GM19467 (cell line): Measurements from ENCODE around the gene CYP26B1.

ENCODE experiments used
- ATAC-seq: cut with Tn5 transposase; IDR thresholded peaks from one replicate; pipeline ENCODE4 v1.9.1; 2021; ENCODE audit warnings: mild to moderate bottlenecking, moderate library complexity; ENCODE audit not compliant: unreplicated experiment

Gene CYP26B1

DNA sequence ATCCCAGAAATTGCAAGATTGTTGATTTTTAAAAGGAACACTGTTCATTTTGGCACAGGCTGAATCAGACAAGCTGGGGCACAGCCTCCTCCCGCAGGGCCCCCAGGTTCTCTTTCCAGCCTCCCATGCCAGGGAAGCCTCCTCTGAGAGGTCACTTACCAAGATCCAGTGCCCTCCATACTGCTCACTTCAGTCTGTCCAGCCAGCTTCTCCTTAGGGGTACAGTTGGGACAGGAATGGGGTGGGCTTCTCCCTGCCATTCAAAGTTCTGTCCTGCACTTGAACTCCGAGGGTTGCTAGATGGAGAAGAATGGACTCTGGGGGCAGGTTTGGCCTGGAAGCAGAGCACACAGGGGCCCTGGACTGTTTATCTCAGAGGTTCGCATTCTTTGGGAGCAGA lies 7.5 kb upstream of the CYP26B1 start:
- ATAC-seq: no peak

DNA sequence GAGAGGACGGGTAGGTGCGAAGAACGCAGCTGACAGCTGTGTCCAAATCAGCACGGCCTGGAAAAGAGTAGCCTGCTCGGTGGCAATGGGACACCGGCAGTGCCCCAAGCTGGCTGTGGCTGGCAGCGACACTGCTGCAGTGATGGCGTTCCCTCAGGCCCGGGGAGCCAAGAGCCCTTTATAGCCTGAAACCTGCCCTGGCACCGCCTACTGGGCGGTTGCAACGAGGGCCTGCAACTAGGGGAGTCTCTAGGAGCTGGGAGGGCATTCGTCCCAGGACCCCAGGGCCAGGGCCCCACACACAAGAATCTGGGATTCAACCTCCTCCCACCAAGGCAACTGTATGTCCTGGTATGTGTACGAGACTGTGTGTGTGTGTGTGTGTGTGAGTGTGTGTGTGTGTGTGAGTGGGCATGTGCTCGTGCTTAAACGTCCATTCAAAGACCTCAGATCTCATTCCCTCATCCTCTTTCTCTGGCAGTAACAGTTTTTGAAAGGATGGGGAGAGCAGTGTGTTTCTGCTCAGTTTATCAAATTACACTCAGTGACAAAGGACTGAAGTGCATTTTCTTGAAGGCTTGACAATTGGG lies 6.8 kb upstream of the CYP26B1 start:
- no peak for ATAC-seq

DNA sequence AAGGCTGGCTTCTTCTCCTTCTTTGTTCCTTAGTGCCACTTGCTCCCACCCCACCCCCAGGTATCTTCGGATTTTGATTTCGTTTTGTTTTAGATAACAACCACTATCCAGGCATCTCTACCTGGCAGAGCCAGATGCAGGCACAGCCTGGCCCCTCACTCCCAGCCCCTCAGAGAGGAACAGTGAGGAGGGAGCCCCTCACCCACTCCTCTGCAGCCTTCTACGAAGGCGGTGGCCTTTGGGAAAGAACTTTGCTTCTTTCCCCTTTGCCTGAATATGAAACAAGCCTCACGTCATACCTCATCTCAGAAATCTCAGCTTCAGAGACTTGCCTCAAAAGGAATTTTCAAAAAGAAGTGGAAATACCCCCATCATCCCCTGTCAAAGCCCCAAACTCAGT lies 6.3 kb upstream of the CYP26B1 start:
- no peak for ATAC-seq

DNA sequence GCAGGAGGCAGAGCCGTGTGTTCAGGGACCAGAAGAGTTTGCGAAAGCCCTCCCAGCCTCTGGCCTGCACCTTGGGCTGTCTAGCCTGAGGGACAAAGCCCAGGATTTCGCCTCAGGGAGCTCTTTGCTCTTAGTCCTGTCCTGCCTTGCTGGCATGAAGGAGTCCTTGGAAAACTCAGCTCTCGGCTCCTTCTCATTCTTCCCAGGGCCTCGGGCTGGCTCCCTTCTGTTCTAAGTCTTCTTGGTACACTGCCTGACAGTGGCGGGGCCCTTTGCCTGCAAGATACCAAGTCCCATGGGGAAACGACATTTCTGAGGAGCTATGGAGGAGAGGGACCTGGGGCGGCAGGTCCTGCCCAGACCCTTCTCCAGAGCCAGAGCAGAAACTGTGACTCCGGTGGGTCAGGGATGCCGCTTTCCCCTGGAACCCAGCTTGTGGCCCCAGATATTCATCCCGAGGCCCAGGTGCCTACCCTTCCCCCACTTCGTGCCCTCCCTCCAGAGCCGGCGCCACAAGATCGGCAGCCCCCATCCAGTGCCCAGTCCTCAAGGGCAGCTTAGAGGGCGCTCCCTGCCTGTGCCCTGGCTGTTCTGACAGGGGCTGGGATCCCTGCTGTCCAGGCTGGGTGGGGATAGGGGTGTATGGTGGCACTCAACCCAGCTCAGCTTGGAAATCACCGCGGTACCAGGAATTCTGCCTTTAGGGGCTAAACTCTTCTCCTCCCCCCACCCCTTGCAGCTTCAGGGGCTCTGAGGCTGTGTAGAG lies 5.5 kb upstream of the CYP26B1 start:
- ATAC-seq: no peak

DNA sequence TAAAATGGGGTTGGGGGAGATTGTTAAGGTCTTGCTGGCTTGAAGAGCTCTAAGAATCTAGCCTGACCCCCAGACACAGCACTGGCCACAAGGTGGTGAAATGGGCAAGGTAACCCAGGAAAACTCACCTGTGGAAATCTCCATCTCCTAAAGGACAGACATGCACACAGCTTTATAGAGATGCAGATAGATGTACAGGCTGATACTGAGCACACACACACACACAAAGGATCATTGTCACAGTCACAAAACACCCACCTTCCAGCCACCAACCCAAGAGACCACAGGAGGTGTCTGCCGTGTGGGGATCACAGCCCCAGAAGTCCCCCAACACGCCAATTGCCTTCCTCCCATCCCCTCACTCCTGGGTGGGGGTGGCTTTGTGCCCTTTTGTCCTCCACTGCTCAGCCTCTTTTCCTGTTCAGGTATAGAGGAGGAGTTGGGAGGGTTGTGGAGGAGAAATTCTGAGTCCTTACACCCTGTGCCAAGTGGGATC lies 3.2 kb upstream of the CYP26B1 start:
- ATAC-seq: no peak

DNA sequence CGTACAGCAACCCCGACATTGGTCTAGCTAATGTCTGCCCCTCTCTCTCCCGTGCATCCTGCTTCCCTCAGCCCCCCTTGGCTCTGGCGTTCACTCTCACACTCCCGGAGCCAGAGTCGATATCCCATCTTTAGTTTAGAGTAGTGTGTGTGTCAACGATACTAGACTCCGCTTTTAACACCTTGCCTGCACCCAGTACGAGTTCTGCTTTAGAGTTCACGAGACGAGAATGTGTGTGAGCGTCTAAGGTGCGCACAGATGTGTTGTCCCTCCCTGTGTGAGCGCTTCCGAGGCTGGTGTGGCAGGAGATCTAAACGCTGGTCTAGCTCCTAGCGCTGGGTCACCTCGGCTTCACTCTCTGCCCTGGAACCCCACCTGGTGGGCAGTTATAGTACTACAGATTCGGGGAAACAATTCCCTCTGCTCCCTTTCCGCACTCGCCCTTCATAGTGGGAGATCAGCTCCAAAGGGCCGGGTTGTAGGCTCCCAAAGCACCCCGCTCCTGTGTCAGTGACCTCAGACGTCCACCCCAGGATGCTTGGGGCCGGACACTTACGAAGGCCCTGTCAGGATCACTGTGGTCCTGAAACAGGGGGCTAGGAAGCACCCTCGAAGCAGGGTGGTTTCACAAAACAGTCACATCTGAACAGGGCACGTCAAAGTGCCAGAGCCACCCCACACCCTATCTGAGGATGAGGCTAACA lies 2.6 kb upstream of the CYP26B1 start:
- no peak for ATAC-seq

DNA sequence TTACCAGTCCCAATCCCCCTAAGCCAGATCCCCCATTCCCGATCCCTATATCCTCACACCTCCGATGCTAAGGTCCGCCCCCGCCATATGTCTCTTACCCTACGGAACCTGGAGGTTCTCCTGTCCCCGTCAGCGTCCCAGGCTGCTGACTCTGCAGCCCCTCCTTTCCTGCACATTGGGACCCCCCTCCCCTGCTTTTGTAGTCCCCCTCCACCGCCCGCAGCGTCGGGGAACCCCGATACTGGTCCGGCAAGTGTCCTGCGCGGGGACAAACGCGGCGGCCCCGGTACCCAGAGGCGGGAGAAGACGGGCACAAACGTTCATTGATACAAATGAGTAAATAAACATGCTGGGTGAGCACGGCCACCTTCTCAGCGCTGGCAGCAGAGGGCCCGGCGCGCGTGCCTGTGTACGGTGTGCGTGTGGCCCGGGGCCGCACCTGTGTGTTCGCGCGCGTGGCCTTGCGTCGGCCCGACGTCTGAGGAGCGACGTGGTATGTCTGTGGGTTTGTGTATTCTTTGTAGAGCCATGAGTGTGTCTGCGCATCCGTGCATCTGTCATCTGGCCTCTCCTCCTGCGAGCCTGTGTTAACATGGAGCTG lies 2.0 kb upstream of the CYP26B1 start:
- no peak for ATAC-seq

DNA sequence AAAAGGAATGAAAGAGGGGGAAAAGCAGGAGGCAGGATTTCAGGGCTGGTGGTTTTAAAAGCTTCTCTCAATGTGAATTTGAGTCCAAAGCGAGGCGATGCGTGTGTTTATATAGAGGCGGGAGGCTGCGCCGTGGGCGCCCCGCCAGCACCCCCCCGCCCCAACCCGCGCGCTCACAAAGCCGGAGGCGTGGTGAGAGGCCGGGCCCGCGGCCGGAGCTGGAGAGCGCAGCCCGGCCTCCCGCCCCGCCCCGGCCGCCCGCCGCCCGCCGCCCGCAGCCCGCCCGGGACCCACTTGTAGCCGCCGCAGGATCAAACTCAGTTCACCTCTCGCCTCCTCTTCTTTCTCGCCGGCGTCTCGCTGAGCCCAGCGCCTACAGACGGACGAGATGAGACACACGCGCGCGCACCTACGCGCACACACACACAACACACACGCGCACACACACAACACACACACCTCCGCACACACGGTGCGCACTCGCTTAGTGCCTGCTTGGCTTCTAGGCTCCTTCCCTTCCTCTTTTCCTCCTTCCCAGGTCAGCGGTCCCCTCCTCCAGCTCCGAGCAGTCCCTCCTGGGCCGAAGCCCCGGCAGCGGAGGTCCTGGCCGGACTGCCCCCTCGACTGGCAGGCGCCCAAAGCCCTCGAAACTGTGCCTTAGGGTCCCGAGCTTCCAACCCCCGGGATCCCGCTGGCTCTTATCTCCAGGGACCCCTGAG lies 1.3 kb upstream of the CYP26B1 start:
- ATAC-seq: no peak

DNA sequence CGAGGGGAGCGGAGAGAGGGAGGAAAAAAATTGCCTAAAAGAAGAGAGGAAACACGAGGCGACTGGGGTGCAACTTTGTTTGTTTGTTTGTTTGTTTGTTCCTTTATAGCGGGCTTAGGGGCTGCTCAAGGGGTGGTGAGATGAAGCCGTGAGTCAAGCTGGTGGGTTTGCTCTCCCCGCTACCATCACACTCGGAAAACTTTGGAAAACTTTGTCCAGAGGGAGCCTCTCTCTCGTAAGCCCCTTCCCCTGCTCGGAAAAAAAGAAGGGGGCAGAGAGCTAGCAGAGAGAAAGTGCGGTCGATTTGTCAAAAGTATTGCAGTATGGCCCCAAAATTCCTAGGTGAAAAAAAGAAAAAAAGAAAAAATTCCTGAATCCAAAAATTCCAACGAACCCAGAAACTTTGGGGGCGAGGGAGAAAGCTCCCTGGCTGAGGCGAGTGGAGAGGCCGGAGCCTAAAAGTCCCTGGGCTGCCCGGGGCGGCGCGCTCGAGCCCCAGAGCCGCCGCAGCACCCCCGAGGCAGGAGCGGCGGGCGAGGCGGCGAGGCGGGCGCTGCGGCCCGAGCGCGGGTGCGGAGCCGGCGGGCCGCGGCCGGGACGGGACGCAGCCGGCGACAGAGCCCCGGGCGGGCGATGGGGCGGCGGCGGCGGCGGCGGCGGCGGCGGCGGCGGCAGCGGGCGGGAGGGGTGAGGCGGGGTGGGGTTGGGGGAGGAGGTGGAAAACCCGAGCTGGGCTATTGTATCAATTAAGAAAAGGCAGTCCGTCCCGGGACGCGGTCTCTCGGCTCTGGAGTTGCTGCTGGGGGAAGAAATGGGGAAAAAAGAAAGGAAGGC lies 558 bp upstream of the CYP26B1 start:
- no peak for ATAC-seq

DNA sequence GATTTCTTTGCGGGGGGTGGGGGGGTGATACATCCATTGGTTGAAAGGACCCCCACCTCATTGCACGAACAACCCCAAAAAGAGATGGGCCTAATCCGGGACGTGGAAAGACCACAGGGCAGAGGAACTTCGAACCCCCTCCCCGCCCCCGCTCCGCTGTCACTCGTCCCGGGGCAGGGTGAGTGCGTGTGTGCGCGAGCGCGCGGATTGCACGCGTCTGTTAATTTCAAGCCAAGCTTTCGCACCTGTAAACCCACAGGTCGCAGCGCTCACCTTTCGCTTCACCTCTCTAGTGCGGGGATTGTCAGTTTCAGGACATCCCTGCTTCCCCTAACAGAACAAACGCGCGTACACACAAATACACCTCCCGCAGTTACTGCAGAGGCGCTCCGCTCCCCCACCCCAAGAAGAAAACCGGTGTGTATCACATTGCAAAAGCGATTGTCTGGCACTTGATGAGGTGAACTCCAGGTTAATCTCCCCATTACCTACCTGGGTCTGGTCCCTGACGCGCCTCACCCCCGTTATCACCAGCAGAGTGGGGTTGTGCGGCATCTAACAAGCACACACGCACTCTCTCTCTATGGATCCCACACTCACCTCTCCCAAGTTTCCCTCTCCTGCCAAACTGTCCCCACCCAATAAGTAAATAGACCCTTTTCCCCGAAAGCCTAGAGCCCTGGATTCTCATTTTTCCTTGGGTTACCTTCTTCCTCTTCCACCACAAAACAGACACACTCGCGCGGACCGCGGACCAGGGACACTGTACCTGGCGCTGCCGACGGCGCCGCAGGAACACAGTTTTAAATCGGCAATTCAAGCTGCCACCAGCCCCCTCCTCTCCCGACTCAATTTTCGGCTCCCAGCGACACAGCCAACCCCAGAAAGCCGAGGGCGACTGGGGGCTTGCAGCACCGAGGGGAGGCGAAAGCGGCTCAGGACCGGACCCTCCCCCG lies 1.0 kb downstream of the CYP26B1 start:
- no peak for ATAC-seq

DNA sequence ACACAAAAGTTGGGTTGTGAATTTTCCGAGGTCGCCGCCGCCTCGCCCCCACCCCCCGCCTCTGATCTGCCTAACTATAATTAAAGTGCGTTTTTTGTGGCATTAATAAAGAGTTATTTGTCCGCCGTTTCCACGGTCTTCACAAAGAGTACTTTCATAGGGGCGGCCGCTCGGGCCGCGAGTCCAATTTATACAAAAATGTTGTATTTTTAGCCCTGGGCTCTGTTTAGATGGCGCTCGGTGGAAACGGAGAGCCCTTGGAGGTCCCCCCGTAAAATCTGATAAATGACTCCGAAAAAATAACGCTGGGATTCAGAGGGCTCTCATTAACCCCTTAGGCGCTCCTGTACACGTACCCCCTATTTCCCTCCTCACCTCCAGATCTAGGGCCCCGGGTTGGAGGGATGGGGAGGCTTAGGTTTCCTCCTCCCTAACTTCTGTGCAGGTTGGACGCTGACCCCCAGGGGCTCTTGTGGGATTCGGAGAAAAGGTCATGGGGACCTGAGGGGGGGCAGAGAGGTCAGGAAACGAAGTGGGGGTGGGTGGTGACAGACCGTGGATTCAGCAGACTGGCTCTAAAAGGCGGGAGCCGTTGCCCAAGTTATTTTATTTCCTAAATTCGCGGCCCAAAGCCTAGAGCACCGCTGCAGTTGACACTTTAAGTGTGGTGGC lies 1.9 kb downstream of the CYP26B1 start:
- no peak for ATAC-seq

DNA sequence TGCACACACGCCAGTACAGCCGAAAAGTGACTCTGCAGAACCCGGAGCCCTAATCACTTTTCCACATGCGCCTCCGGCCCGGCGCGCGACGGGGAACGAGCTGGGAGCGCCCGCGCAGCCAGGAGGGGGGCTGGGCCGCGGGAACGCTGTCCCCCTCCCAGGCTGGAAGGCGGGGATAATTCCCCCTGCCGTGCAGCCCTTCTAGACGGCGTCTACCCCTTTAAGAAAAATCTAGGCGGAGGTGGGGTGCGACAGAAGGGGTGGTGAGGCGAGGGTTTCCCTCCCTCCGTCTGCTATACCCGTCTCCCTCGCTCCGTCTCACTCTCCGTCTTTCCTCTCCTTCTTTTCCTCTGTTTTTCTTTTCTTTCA lies 2.4 kb downstream of the CYP26B1 start:
- ATAC-seq: no peak

DNA sequence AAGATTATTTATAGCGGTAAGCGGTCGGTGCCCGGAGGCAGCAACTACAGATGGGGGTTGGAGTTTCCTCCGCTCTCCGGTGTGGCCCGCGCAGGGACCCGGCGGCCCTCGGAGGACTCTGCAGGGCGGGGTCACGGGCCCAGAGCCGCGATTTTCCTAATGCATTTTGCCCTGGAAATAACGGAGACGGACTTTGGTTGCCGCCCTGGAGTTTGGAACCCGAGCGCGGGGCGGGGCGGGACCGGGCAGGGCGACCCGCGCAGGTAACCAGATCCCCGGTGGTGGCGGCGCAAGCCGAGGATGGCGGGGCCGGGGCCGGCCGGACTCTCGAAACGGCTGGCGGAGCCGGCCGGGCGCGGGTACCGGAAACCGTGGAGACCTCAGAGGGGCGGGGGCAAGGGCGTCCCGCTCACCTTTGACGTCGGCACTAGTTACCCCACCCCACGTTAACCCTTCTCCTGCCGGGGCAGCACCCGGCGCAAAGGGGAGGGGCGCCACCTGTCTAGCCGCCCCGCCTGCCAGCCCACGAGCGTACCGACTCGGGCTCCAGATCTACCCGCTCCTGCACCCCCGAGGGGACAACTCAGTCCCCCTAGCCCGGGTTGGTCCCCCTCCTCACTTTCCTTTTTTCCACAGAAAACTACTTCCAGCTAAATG lies 2.9 kb downstream of the CYP26B1 start:
- no peak for ATAC-seq

DNA sequence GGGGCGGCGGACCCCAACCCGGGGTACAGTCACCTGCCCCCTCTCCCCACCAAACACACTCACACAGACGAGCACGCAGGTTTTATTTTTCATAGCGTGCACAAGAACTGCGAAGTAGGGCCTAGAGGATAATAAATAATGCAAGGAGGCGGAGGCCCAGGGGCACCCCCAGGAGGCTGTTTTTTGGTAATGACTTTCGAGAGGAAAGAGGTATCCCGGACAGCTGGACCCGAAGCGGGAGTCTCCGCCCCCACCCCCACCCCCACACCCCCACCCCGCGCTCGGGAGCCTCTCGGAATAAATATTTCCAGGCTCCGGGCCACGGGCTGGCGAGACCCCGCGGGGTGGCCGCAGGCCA lies 3.4 kb downstream of the CYP26B1 start:
- no peak for ATAC-seq

DNA sequence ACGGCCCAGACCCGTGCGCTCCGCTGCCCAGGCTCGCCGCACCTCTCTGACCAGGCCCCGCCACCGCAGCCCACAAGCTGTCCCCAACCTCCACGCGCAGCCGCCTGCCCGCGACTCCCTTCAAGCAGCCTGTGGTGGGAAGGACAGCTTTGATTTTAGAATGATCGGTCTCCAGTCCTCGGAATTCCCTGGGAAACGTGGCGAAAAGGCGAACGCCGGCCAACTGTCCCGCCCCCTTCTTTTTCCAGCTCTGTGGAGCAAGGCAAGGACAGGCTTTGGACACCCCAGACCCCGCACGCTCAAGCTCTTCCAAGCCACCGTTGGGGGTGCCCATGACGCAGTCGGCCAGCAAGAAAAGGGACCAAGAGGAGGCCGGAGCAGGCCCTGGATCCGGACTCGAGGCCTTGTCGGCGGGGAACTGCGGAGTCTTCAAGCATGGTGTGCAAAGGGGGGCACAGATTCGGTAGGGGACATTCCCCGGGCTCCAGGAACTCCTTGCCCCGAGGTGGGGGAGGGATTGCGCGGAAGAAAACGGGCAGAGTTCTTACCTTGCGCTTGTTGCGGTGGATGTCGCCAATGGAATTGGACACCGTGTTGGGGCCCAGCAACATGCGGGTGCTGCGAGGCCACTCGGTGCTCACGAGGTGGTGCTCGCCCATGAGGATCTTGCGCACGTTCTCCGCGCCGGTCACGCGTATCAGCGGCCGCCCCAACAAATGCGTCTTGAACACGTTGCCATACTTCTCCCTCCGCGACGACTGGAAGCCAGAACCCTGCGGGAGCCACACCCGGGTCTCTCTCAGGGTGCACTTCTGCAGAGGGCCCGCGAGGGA lies 4.0 kb downstream of the CYP26B1 start:
- no peak for ATAC-seq

DNA sequence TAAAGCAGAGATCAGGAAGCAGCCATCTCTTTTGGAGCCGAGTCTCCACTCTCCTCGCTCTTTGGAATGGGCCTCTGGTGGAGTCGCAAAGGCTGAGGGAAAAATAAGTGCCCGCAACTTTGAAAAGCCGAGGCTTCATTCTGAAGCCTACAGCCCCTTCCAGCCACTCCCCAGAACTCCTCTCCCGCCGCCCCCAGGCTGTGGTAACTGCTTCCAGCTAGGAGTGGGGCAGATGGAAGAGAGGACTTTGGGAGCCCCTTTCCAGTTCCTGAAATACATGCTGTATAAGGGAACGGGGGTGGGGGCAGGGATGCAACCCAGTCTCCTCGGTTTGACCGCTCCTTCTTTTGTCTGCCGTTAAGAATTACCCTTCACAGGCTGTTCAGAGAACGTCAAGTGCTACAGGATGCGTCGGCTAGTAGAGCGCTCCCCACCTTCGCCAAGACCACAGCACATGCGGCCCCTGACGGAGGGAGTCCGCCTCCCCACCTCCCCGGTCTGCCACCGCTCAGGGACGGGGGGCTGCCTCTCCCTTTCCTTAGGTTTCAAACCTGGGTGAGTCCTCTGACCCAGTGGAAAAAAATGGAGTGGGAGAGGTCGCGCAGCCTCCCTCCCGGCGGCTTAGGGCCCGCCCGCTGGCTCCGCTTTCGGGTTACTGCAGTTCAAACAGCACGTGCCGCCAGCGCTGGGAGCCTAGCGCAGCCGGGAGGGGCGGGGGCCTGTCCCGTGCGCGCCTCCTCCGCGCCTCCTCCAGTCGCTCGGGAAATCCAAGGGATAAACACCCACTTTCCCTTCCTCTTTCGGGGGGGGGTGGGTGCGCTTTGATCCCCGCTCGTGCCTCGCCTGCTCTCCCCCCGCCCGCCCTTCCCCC lies 4.9 kb downstream of the CYP26B1 start:
- no peak for ATAC-seq
